Activated CD4-positive, alpha-beta T cell treated with anti-CD3 and anti-CD28 coated beads, Interleukin-2, amount 50 U/mL, for 1 hour (primary cell): Measurements from ENCODE around the gene GABRD.

Source experiments
- DNase-seq: peaks from one replicate; pipeline ENCODE4 v3.0.0-alpha.2; 2020

Gene GABRD

DNA sequence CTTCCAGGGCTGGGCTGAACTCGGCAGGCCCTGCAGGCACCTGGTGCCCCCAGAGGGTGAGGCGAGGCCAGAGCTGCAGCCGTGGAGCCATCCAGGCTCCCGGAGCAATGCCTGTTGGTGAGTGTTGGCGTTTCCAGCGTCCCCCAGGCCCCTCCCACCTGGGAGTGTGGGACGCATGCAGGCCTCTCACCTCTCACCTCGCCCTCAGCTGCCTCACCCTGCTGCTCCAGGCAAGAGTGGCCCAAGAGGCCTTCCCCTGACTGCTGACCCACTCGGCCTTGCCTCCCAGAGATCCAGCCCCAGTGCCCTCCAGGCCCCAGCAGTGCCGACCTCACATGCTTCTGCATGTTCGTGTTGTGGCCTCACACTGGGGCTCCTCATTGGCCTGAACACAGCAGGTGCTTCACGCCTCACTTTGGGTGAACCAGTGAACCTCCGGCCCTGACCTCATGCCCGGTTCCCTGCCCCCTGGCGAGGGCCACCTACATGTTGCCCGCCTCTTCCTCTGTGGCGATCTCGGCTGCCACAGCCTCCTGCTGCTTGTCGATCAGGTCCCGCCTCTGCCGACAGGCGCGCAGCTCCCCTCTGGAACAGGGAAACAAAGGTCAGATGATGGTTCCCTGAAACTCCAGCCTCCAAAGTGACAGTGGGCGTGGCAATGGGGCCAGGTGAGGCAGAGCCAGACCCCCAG lies 32.5 kb upstream of the GABRD start:
- no peak for DNase-seq

DNA sequence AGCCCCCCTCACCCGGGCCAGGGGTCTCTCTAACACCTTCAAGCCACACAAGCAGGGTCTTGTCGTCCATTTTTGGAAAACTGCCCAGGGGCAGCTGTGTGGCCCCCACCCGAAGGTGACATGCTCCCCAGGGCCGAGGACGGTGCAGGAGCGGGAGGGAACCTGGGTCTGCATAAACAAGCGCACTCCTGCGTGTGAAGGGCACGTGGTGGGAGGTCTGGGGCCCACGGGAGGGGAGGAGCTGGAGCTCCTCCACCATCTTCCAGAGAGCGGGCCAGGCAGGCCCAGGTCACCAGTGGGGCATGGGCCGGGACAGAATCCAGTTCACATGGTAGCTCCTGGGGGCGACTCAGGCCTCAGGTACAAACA lies 32.0 kb upstream of the GABRD start:
- no peak for DNase-seq

DNA sequence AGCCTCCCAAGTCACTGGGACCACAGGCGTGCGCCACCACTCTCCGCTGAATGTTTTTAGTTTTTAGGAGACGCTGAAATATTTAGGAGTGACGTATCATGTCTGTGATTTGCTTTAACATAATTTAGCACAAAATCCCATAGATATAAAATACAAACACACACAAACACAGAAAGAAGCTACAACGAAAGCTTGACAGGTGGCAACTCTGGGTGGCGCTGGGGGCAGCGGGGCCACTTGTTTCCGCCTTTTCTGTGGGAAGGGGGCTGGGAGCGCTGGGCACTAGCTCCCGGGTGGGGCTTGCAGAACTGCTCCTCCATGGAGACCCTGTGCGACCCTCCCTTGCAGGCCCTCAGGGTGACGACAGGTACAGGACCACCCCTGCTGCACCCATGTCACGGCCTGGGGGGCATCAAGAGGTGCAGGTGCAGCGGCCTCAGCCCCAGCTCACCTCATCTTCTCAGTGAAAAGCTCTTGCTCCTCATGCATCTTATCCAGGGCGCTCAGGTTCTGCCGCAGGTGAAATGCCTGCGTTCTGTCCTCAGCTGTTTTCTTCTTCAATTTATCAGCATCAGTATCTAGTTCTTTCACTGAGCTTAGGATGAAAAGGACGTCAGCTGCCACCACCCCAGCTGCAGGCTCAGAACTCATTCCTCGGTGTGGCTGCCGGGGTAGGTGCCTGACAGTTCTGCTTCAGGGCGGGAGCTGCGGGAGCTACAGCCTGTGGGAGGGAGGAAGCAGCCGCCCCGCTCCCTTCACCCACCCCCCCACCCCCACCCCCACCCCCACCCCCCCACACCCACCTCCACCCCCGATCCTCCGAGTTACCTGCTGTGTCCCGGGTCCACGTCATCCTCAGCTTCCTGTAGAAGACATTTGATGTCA lies 30.8 kb upstream of the GABRD start:
- no peak for DNase-seq

DNA sequence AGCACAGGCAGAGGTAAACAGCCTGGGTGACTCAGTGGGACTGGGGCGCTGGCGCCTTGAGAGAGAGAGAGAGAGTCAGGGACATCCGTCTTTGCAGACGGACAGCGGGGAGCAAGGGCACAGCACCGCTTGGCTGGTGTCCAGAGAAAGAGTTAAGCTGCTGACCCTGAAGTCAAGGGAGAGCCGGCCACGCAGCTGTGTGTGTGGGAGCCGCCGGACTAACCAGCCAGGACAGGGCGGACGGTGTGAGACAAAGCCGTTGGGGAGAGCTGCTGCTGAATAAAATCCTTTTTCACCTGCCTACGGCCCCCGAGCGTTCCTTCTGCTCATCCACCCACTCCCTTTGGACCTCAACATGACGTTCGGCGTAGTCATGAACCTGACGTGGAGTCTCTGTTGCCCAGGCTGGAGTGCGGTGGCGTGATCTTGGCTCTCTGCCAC lies 30.0 kb upstream of the GABRD start:
- no peak for DNase-seq

DNA sequence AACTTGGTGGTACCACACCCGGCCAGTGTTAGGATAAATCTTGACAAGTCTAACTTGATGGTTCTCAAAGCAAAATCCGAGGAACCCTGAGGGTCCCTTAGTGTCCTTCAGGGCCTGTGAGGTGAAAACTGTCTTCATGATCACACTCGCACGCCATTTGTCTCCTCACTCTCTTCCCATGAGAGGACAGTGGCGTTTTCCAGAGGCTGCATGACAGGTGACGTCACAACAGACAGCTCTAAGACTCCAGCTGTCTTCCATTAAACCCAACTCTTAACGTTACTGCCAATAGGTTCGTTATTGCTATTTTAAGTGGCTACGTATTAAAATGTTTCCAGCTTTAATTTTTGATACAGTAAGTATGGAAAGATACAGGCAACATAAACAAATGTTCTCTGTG lies 29.4 kb upstream of the GABRD start:
- no peak for DNase-seq

DNA sequence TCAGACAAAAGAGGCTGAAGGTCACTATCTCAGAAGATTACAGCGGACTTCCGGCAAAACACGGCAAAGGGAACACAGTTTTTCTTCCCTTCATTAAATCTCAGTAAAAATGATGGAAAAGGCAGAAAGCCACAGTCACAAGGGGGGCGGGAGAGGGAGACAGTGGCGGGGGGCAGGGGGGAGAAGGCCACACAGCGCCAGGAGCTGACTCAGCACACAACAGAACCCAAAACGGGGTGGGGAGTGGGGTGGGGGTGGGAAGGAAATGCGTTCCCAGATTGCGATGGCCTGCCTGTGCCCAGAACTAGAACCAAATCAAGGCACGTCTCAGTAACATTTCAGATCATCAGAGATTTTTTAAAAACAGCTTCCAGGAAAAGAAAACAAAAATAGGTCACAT lies 28.9 kb upstream of the GABRD start:
- no peak for DNase-seq

DNA sequence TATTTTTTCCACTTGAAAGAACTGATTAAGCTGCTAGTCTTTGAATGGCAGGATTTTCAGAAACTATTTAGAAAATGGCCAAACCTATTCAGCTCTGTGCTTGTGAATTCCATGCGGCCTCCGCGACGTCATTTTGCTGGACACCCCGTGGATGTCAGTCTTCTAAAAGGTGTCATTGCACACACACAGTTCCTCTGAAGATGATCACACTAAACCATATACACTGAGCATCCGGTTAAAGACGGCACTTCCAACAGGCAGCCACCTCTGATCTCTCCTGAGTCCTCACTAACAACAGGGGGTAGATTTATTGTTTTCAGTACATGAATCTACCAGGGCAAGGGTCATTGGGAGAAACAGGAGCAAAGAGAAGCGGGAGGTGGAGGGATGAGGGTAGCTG lies 24.6 kb upstream of the GABRD start:
- DNase-seq = no peak

DNA sequence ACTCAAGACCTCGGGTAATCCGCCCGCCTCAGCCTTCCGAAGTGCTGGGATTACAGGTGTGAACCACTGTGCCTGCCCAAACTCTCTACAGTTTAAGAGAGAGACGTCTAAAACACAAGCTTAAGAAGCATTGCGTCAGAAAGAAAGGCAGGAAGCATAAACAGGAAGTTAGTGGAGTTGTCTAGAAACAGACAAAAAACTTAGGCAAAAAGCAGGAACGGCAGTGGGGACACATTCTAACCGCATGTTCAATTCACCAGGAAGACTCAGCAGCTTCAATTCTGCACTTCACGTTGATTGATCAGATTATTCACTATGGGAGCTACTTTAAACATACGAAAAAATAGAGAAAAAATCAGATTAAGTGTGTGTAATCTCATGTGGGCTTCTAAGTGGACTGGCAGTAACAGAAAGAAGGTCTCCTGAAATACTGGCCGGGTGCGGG lies 22.9 kb upstream of the GABRD start:
- DNase-seq = no peak

DNA sequence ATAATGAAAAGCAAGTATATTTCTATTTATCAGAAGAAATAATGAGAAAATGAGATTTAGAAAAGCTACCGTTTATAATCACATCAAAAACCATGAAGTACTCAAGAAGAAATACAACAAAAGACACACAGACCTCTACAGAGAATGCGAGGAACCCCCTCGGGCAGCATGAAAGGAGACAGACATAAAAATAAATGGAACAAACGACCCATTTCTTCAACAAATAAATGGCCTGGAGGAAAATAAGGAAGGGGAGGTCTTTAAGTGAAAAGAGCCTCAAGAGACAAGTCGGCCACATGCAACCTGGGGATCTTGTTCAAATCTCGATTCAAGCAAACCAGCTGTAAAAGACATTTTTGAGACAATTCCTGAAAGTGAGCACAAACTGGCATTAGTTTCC lies 21.6 kb upstream of the GABRD start:
- no peak for DNase-seq

DNA sequence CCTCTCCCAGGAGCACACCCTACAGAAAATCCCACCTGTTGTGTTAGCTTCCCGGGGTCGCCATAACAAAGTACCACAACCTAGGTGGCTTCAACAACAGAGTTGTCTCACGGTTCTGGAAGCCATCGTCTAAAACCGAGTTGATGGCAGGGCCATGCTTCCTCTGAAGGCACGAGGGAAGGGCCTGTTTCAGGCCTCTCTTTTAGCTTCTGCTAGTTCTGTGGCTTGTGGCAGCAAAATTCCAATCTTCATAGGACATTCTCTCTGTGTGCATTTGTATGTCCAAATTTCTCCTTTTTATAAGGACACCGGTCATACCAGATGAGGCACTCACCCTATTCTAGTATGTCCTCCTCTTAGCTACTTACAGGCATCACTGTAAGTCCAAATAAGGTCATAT lies 18.7 kb upstream of the GABRD start:
- no peak for DNase-seq

DNA sequence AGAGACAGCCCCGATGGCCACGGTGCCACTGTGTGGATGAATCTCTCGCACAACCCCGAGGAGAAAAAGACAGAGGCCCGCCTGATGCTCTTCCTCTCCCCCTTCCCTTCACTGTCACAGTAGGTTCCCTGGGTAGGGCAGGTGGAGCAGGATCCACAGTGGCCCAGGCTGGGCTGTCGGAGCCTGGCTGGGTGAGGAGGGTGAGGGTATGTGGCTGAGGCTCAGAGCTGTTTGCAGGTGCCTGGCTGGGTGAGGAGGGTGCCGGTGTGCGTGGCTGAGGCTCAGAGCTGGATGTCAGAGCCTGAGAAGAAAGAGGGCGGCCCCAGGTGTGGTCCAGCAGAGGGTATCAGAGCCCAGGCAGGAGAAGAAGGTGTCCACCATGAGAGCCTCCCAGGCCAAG lies 18.3 kb upstream of the GABRD start:
- no peak for DNase-seq

DNA sequence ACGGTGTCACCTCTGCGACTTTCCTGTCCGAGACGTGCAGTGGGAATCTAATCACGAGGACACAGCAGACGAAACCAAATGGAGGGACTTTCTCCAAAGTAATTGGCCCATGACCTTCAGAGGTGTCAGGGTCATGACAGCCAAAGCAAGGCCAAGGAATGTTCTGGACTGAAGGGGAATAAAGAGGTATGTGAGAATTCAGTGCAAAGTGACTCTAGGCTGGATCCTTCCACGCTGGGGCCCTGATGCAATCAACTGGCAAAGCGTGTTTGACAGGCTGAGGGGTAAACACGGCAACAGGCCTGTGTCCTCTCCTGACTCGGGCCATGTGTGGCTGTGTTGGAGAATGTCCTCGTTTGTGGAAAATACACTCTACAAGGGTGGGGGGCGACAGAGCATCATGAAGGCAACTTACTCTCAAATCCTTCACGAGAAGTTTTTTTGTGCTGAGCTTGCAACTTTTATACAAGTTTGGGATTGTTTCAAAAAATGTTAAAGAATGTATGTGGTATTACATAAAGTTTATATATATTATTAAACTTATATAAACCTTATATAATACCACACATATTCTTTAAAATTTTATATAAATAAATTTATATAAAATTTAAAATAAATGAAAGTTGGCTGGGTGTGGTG lies 17.3 kb upstream of the GABRD start:
- DNase-seq = no peak

DNA sequence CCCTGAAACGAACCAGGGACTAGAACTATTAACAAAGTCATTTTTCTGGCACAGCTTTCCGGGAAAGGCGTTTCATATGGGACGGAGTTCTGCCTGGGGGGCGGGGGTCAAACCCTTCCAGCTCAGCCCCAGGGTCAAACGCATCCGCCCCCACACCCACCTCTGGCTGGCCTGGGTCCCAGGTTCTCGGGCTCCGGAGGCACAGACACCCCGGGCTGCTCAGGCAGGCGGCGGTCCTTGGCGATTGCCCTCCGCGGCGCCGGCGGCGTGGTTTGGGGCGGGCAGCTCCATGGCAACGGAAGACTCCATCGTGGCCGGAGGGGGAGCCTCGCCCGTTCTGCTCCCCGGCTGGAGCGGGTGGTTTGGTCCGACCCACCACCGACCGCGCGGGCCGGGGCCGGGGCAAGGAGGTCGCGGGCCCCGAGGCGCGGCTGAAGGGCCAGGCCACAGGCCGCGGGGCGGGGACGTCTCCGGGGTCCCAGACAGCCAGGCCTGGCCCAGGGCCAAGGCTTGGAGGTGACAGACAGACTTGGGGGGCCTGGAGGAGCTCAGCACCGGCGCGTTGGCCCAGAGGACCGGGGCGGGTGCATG lies 15.5 kb upstream of the GABRD start, which contains the start of gene CFAP74:
Gene CFAP74 (minus strand): TSS at position 246 of the 591 bp plus-strand sequence. CDS start 12,830 bp downstream, outside the sequence.
- no peak for DNase-seq

DNA sequence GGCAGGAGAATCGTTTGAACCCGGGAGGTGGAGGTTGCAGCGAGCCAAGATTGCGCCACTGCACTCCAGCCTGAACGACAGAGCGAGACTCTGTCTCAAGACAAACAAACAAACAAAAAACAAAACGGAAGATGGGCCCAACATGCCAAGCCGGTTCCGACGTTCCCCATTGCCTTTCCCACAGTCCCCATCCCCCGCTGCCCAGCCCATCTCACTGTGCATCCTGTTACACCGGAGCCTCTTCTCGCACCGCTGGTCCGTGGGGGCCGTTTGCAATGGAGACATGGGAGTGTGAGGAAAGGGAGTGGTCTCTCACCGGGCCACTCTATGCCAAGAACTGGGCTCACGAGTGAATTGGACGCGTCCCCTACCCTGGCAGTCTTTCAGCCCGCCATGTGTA lies 14.3 kb upstream of the GABRD start:
- DNase-seq = no peak

DNA sequence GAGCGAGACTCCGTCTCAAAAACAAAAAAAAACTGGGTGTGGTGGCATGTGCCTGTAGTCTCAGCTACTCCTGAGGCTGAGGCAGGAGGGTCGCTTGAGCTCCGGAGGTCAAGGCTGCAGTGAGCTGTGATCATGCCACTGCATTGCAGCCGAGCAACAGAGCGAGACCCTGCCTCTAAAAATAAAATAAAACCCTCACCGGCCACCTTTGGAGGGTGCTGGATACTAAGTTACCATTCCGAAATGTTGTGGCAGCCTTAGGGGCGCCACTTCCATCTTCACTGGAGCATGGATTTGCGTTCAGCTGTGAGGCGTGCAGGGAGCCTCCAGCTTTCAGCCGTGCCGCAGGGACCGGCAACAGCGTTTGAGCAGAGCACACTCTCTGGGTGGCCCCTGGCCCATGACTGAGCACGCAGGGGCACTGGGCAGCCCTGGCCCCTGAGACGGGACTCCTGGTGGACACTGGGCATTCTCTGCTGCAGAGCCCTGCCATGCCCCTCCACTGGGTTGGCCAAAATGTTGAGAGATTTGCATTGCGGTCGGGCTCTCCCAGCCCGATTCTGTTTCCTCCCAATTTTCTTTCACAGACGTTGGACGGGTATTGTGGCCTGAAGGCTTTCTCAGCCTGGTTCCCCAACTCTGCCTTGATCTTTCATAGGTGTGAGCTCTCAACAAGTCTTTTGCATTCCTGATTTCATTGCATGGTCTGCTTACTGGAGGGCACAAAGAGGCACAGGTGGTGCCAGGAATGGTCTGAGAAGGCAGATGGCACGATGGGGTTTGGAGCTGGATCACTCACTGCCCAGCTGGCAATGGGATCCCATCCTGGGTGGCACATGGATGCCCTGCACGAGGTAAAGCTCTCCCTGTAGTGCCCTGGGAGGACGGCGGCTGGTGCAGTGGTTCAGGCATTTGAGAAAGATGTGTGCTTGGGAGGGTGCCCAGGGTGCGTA lies 9.8 kb upstream of the GABRD start:
- no peak for DNase-seq

DNA sequence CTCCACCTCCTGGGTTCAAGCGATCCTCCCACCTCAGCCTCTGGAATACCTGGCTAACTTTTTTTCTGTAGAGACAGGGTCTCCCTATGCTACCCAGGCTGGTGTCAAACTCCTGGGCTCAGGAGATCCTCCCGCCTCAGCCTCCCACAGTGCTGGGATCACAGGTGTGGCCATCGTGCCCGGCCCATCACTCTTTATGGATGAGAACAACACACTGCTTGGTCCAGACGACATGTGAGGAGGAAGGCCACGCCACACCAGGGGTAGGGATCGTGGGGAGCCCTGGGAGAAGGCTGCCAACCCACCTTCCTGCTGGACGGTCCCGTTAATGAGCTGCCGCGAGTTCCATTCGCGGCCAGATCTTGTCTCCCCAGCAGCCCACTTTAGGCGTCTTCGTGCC lies 5.0 kb upstream of the GABRD start:
- no peak for DNase-seq

DNA sequence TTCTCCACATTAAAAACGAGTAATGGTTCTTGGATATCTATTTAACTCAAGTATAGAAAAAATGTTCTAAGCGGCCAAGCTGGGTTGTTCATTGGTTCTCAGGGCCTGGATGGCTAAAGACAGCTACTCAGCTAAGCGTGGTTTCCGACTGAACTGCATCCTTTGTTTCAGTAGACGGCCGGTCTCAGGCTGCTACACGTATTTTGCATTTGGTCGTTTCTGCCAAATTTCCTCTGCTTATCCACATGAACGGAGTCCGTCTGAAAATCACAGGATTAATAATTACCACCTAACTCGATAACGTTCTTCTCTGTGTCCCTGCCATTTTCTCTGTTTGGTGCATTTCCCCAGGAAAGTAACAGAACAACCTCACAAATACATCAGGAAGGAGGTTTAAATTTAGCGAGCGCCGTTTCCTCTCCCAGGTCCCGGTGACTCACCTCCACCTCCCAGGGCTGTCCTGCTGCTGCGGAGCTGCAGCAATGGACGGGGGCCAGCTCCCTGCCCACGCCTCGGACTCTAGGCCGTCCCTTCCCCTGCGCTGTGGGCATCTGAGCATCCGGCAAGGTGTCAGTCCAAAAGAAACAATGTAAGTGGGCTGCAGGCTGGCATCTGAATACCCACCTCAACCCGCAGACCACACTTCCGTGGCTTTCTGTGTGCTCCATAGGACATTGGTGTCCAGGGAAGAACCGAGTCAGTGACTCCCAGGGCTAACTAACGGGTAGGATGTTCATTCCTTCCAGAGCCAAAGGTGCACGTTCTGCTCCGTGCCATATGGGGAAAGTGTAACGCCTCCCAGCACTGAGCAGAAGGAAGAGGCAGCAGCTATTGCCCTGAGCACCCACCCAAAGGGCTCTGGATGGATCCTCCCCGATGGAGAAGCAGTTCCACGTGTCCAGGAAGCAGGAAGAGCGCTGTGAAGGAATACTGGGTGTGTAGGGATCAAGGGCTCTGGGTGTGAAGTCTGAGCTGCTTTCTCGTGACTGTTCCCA lies 4.1 kb upstream of the GABRD start:
- DNase-seq = no peak

DNA sequence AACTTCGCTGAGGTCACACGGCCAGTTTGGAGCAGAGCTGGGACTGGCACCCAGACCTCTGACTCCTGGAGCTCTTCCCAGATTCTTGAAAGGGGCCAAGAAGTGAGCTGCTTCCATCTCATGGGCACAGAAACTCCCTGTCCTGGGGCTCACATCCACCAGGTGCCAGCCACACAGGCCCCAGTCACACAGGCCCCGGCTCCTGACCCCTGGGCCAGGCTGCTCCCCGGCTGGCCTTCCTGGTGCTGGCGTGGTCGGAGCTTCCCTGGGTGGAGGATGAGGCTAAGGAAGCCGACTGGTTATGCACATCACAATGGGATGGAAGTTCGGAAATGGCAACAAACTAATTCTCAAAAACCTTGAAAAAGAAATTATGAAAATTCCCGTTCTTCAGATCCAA lies 3.0 kb upstream of the GABRD start:
- DNase-seq = no peak

DNA sequence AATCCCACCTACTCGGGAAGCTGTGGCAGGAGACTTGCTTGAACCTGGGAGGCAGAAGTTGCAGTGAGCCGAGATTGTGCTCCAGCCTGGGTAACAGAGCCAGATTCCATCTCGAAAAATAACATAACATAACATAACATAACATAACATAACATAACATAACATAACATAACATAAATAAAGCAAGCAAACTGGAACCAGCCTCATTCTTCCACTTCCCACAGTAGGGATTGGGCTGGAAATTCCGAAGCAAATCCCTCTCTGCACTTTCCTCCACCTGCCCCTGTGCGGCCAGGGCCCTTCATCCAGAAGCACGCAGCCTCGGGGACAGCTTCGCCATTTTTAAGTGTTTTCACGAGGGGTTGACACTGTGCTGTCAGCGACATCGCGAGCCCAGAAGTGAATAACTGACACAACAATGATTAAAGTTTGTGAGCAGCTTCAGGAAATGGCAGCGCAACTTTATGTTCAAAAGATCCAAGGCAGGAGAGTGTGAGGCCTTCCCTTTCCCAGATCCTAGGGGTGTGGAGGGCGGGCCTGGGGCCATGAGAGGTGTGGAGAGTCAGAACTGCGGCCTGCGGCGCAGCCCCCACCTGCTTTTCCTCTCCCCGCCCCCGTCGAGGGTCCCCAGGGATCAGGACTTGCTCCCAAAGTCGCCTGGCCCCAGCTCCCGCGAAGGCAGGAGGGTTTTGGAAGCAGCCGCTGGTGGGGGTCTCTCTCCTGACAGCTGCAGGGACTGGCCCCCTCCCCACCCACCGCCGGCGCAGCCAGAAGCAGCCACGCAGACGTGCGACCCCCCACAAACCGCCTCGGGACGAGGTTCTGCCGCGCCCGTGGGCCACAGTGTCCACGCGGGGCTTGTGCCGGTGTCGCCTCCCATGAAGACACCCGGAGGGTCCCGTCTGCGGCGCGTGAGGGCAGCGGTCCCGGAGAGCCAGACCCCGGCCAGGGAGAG lies 651 bp upstream of the GABRD start:
- no peak for DNase-seq
